Mesenteric fat pad (tissue), 1 donor: ENCODE measurements around the gene RANBP3L. TPM values are rescaled to one million over a fixed set of nuclear protein-coding genes. Genes with fewer than 3 reads are reported as not detected.
"Not testable (repeated sequence)": the region's sequence is repeated elsewhere in the genome, so short reads cannot be mapped to it uniquely, and the experiment has no call there.

Experiments
- DNase-seq: peaks from one replicate; pipeline ENCODE4 v3.0.0-alpha.2; 2020; ENCODE audit warnings: low spot score
- total RNA-seq: library from RNA; stranded (reverse); fragmentation: NEBNext Ultra II Directional; extraction: Animal tissue kit (Norgen Biotek cat#: 25700); gene quantifications from one replicate; pipeline ENCODE4 v1.2.1, GENCODE V29; 2021
- donor health status: DM: yes; HTN: yes; CAD: no.

Gene RANBP3L
- total RNA-seq, 1 donor from 2014 or later, result not detected

DNA sequence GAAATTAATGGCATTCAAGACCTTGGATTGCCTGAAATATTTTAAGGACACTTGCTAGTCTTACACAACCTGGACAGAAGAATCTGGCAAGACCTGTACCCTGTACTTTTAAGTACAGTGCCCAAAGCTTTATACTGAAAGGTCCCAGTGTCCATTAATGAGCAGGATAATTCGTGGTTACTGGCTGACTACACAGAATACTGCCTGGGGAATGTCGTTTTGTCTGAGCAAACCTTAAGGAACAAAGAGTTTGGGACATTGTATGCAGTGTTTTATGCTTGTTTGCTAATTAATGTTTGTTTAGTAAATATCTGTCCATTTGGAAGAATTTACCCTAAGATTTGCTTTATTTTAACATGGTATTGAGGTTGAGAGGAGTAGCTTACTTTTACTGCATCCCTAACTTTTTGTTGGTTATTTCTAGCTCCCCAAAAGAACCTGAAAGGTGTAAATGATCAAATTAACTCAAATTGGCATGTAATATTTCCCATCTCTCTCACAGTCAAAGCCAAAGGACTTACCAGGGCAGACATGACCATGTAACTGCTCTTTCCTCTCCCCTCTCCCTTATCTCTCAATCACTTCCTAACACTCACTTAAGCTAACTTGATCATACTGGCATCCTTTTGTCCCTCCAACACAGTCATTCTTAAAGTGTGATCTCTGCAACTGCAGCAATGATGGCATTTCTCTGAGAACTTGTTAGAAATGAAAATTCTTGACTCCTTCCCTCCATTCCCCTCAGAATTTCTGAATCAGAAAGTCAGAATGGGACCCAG is 15.7 kb downstream of the RANBP3L start:
- DNase-seq, result no peak

DNA sequence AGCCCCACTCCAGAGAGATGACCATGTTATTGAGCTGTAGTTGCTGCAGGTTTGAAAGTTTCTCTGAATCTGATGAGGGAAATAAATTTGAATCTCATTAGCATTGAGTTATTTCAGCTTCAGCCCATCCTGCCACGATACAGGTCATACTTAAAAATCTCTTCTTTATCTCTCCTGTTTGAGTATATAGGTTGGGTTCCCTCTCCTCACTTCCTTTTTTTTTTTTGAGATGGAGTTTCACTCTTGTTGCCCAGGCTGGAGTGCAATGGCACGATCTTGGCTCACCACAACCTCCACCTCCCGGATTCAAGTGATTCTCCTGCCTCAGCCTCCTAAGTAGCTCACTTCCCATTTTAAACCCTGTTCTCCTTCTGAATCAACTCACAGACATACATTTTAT is 17.9 kb downstream of the RANBP3L start:
- not testable (repeated sequence) for DNase-seq

DNA sequence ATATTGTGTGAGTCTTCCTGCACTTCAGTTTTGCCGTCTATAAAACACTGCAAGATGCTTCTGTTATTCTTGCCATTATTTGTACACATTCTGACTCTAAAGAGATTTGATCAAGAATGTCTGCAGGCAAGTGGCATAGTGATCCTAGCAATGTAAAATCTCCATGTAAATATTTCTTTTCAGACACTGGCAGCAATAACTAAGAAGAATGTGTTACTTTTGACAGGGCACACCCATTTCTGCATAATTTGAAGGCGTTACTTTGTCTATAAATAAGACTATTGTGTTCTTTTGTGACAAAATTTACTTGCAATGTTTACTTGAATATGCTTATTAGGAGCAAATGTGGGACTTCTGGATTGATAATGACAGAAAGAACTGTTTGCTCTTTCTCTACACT is 20.1 kb downstream of the RANBP3L start:
- DNase-seq, result no peak

DNA sequence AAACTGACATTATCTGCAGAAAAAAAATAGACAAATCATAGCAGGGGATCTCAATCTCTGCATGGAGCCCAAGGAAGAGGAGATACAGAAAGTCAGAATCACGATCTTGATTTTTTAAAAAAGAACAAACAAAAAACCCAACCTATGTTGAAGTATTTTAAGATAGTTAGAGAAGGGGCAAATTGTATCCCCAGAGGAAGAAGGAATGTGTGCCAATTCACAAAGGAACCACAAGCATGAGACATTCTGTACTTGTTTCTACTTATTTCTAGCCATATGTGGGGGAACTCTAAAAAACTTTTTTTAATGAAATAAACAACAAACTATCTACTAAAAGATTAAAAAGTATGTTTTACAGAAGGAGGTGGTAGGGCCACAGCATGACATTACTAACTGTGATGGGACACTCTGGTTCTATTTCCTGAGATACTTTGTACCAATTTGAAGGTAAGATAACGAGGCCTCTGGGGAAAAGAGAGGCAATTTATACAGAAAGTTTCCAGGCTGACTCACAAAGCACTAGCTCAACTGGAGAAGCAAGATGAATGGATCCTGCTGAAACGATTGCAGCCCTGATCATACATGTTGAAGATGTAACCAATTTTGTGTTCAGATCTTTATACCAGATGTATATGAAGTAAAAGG is 22.5 kb downstream of the RANBP3L start:
- no peak for DNase-seq

DNA sequence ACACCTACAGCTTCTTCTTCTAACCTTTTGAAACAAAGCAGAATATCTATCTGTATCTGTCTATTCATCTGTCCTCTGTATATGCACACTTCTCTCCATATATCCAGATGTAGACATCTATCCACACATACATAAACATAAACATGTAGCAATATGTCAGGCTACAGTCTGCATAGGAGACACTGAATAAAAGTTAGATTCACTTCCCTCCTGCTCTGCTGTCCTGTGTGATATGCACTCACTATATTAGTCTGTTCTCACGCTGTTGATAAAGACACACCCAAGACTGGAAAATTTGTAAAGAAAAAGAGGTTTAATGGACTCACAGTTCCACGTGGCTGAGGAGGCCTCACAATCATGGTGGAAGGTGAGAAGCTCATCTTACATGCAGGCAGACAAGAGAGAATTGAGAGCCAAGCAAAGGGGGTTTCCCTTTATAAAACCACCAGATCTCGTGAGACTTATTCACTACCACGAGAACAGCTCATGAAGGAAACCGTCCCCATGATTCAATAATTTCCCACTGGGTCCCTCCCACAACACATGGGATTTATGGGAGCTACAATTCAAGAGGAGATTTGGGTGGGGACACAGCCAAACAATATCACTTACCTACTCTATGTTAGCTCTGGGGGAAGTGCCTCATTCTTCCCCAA is 24.1 kb downstream of the RANBP3L start:
- no peak for DNase-seq

DNA sequence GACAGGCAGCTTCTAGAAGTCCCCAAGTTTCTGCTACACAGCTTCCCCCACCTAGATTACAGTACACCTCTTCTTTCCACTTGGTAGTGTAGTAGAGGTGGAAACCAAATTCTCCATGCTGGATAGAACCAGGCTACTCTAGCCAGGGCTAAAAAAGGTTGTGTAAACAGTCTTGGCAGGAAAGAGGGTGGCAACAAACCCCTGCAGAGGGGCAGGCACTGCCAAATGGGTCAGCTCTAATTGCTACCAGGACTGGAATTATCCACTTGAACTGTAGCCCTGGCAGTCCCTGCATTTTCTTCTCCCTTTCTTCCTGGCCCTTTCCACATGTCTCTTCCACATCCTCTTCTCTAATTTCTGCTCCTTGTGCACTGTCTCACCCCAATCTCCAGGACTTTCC is 24.8 kb downstream of the RANBP3L start:
- DNase-seq, result no peak

DNA sequence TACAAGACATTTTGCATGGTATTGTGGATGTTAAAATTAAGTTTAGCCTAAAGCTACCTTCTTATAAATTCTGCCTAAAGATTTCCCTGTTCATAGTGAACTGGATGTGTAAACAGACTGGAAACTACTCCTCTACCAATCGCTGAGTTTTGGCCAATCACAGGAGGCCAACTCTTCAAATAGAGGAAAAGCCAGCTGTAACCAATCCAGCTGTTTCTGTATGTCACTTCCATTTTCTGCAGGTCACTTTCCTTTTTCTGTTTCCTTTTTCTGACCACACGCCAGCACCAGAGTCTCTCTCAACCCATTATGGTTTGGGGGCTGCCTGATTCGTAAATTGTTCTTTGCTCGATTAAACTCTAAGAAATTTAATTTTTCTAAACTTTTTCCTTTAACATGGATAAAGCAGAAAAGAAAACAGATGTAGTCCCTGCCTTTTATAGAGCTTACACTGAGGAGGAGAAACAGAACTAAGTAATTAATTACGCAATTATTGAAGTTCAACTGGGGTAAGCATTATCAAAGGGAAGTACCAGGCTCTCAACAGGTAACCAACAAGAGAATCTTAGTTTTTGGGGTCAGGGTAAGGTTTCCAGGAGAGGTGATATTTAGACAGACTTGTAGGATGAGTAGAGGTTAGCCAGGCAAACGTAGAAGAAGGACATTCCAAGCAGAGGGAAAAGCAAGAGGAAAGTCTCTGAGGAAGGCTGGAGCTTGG is 27.7 kb downstream of the RANBP3L start:
- DNase-seq, result no peak

DNA sequence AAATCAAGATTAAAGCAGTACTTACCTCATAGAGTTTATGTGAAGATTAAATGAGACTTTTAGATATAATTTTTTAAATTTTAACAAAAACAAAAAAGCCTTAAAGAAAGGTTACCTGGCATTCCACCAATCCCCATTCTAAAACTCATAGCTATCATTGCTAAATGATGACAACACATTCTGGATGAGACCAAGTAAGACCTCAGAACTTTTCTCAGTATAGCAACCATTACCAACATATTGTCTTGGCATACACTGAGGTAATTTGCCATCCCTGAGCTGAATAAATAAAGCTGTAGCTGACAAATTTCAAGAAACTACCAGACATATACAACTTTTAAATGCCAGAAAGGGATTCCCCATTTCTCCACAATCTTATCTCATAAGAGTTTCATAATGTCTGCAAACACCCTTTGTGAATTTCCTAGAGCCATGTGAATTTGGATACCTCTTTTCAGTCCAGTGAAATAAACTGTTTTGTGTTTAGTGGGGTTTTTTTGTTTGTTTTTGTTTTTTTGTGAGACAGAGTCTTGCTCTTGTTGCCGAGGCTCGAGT is 29.5 kb downstream of the RANBP3L start:
- no peak for DNase-seq

DNA sequence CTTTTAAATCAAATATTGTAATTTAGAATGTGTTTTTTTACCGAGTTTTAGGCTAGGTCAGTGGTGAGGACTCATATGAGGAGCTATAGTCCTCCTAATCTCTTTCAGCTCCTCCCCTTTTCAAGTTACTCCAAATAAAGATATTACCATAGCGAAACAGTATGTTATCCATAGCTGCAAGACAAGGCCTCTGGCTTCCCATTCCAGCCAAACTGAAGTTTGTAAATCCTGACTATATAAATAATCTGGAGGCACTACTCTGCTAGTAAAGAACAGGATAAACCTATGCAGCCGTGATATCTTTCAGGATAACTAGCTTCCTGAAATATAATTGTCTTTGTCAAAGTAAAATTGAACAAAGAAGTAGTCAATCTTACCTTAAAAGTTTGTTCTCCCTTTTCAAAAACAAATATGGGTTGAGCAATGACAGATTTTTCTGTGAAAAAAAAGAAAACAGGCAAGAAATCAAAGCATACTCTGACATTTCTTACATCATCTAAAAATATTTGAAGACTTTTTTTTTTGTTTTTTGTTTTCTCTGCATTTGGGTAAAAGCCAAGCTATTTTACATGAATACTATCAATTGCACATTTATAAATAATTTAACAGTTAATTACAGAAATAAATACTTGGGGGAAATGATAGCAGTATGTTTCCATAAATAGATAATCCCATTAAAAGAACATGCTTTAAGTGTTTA is 30.7 kb downstream of the RANBP3L start:
- DNase-seq, result no peak

DNA sequence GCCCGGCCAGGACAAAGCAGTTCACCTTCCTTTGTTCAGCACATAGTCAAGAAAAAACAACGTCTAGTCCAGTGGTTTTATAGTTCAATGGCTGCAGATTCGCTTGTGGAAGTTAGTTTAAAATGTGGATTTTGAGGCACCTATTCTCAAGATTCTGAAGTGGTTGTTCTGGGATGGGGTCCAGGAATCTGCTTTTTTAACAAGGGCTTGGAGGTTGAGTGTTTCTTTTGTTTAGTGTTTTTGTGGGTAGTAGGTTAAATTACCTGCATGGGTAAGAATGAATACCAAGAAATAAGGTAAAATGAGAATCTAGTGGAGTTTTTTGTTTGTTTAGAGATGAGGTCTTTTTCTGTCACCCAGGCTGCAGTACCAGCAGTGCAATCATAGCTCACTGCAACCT is 31.5 kb downstream of the RANBP3L start:
- no peak for DNase-seq

DNA sequence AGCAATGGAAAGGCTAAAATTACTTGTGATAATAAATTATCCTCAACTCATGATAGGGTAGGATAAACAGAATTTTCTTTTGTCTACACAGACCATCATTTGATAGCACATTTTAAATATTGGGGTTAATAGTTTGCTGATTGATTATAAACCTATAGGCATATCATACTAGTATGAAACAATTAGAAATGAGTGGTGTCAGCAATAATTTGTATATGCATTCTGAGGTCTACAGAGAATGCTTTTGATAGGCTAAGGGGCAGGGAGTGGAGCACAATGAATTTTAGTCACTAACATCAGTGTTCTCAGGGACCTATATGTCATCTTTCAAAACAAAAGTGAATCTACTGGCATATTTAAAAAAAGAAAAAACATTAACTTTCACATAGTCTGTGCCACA is 32.2 kb downstream of the RANBP3L start:
- DNase-seq, result no peak

DNA sequence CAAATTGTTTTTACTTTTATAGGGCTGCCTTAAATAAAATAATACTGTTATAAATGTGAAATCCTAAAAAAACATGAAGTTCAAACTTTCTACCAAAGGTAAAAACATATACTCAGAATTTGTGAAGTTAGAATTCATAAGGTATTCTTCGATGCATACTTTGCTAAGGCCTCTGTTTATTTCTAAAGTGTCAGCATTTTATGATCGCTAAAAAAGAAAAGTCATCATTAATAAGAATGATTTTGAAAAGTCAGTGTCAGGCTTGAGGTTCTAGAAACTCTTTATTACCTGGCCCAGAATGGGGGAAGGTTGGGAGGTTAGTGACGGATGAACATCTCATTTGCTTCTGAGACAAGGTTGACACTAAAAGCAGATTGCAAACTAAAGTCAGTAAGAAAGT is 33.8 kb downstream of the RANBP3L start:
- no peak for DNase-seq

DNA sequence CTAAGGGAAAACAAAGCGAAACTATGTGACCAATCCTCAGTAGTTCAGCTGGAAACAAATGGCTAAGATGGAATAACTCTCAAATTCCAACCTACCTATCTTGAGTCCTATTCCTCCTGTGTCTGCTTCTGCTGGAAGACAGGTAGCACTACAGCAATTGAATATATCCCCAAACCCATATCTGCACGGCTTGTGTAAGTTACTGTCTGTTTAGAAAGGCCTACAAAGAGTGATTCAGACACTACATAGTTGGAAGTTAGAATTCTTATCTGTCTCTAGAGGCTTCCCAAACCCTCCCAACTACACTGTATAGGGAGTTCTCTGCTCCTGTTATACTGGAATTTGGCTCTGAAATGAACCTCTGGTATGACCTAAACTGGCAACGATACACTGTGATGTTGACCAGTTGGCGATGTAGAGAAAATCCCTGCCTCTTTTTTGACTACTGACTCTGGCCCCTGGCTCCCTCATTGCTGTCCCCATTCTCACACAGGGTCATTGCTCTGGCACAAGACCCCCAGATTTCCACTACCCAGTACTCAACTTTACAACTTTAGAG is 37.4 kb downstream of the RANBP3L start:
- DNase-seq, result no peak

DNA sequence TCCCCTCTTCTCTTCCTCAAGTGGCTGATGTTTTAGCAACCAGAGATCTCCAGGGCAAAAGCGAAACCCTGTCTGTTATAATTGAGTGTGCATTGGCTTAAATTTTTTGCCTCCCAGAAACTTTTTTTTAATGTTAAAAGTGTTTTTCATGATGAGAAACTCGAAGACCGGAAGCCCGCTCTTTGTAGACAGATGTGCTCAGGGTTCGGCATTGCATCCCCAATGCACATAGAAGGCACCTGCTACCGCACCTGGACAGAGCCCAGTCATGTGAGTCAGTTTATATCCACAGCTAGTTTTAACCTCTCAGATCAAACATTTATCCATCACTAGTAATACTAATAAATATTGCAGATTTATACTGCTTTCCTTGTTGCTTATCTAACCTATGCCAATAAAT is 40.5 kb downstream of the RANBP3L start:
- no peak for DNase-seq

DNA sequence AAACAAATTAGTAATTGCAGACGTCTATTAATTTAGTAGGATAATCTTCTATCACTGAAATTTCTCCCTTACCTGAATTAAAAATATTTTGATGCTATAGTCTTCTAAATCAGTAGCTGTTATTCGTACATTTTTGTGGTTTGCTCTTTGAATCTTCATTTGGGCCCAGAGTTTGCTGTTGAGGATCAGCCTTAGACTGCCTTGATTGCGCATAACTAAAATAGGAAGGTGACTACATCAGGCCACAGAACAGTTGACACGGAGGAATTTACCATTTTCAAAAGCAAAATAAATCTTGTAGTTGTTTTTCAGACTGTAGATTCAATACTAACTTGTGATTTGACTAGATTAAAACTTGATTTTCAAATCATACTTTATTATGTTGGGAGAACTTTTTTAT is 48.1 kb downstream of the RANBP3L start:
- DNase-seq, result no peak

DNA sequence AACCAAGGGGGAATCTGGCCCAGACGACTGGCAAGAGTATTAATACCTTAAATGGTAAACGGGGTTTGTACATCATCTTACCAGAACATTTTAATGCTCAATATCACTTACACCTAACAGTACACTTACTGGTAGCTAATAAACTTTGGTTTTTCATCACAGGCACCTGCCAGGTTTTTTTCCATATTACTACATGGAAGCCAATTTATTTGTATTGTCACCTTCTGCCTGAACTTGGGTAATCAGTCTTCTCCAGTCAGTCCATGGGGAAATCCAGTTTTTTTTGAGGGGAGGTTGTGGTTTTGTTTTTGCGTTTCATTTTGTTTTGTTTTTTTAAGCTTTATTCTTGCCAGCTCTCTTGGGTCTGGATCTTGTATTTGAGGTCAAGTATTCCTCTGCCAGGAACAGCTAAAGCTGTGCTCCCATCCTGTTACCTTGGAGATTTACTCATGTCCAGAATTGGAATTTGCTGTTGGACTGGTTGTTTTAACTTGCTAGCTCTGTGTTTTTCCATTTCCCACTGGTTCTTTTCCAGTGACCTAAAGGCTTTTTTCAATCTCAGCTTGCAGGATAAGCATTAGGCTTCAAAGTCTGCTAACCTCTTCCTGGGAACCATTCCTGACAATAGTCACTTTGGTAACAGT is 48.9 kb downstream of the RANBP3L start:
- DNase-seq, result no peak

DNA sequence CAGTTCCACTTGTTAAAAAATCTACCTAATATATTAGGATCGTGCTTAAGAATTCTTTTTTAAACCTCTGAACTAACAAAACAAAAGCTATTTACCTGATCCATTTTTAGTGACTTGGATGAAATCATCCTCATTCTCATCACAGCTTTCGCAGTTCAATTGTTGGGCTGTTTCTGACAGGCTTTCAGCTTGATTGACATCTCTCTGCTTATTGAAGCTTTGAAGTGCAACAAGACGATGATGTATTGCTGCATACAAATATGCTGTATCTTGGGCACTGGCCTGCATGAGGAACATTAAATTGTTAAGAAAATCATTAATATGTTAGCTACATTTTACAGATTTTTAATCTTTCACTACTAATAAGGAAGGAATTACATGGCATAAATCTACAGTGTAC is 50.5 kb downstream of the RANBP3L start:
- DNase-seq, result no peak

DNA sequence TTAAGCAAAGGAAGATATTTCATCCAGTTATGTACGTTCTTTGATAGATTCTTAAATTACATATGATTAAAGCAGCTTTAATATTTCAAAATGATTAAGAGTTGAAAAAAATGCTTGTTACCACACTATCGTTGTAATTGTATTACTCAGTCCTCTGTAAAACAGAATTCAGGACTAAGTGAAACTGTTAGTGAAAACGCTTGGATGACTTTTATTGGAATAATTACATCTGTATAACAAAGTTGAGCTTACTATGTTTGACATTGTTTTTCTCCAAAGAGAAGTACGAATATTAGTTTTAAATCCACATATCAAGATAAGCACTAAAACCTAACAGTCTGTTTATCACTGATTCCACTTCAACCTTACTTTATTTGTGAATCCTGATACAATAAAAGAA is 51.3 kb downstream of the RANBP3L start:
- DNase-seq, result no peak

DNA sequence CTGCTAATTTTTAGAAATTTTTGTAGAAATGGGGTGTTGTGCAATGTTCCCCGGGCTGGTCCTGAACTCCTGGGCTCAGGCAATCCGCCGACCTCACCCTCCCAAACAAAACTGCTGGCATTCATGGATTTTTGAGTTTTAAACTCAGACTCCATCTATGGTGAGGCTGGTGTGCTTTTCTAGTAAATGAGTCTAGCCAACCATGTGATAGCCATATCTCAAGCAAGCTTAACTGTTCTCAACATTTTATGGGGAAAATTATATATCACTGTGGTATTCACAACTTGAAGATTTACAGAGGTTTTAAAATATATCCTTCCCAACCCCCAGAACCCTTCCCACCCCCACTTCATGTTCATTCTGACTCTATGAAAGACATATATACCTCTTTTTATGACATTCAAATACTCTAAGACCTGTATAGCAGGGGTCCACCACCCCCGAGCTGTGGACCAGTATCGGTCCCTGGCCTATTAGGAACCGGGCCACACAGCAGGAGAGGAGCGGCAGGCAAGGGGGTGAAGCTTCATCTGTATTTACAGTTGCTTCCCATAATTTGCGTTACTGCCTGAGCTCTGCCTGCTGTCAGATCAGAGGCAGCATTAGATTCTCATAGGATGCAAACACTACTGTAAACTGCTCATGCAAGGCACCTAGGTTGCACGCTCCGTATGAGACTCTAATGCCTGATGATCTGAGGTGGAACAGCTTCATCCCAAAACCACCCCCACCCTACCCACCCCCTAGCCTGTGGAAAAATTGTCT is 55.5 kb downstream of the RANBP3L start:
- no peak for DNase-seq
